Progenitor cell of endocrine pancreas (in vitro differentiated cells): ENCODE measurements around the gene NDUFA6. TPM values are rescaled to one million over a fixed set of nuclear protein-coding genes. Genes with fewer than 3 reads are reported as not detected.
A peak's percentile ranks its signal among the peaks of the same experiment; 100 is the strongest.

Source experiments
- DNase-seq: peaks from one replicate; pipeline ENCODE4 v3.0.0; 2021; ENCODE audit warnings: low spot score; ENCODE audit not compliant: unreplicated experiment
- H3K27ac Mint-ChIP-seq: 2 replicates; pipeline ENCODE4 v1.8.0; 2021; ENCODE audit warnings: mild to moderate bottlenecking, moderate library complexity, mixed read lengths
- H3K27me3 Mint-ChIP-seq: 2 replicates; pipeline ENCODE4 v1.8.0; 2021; ENCODE audit warnings: mixed read lengths
- H3K36me3 Mint-ChIP-seq: 2 replicates; pipeline ENCODE4 v1.8.0; 2022; ENCODE audit warnings: mixed read lengths; ENCODE audit not compliant: insufficient read depth
- H3K4me1 Mint-ChIP-seq: 2 replicates; pipeline ENCODE4 v1.8.0; 2021; ENCODE audit warnings: low read depth, mixed read lengths
- H3K4me3 Mint-ChIP-seq: 2 replicates; pipeline ENCODE4 v1.8.0; 2021; ENCODE audit warnings: low read depth, mild to moderate bottlenecking, moderate library complexity, mixed read lengths
- H3K9me3 Mint-ChIP-seq: 2 replicates; pipeline ENCODE4 v1.8.0; 2021; ENCODE audit warnings: low read depth, mixed read lengths
- CTCF ChIP-seq: fragments of 200-600 bp; sonication (generic); IDR thresholded peaks from one replicate; pipeline ENCODE4 v1.5.0; 2021; ENCODE audit warnings: antibody characterized with exemption, mild to moderate bottlenecking; ENCODE audit not compliant: unreplicated experiment
- total RNA-seq: library from RNA; stranded (reverse); gene quantifications from 2 replicates; pipeline ENCODE4 v1.2.1, GENCODE V29; 2021

The NDUFA6 gene
- total RNA-seq, 1 donor from 2014 or later: 73.4 TPM

DNA sequence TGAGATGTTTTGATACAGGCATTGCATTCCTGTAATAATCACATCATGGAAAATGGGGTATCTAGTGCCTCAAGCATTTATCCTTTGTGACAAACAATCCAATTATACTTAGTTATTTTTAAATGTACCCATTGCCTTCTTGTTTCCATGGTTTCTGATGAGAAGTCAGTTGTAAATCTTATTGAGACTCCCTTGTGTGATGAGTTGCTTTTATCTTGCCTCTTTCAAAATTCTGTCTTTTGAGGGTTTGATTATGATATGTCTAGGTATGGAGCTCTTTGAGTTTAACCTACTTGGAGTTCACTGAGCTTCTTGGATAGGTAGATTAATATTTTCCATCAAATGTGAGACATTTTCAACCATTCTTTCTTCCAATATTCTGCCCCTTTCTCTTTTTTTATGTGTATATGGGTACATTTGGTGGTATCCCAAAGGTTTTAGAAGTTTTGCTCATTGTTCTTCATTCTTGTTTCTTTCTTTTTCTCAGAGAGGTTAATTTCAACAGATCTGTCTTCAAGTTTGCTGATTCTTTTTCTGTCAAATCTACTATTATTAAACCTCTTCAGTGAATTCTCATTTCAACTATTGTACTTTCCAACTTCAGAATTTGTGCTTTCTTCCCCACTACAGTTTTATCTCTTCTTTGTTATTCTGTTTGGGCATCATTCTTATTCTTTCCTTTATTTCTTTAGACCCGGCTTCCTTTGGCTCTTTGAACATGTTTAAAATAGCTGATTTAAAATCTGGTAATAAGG, 33.6 kb downstream of the NDUFA6 start:
- no peak for TF ChIP-seq CTCF
- Mint-ChIP-seq H3K4me3 (no peak overlapping the region), H3K27ac (no peak overlapping the region), H3K4me1 (no peaks in the 10 kb centered on the region), H3K9me3 (peaks cover 25% of the 10 kb centered on the region), H3K27me3 (no peaks in the 10 kb centered on the region), H3K36me3 (peaks cover 20% of the 10 kb centered on the region)
- no peak for DNase-seq

- H3K27me3 Mint-ChIP-seq: no peaks in the 10 kb centered on the region
- TF ChIP-seq CTCF: no peak
- peaks cover 10% of the 10 kb centered on the region for H3K36me3 Mint-ChIP-seq
- peaks cover 19% of the 10 kb centered on the region for H3K9me3 Mint-ChIP-seq
- H3K4me1 Mint-ChIP-seq: no peaks in the 10 kb centered on the region
- DNase-seq: no peak
- H3K27ac Mint-ChIP-seq: no peak overlapping the region
- no peak overlapping the region for H3K4me3 Mint-ChIP-seq
These were observed 37.8 kb downstream of the NDUFA6 start for GRCh38 chr22:42052765-42053164.

DNA sequence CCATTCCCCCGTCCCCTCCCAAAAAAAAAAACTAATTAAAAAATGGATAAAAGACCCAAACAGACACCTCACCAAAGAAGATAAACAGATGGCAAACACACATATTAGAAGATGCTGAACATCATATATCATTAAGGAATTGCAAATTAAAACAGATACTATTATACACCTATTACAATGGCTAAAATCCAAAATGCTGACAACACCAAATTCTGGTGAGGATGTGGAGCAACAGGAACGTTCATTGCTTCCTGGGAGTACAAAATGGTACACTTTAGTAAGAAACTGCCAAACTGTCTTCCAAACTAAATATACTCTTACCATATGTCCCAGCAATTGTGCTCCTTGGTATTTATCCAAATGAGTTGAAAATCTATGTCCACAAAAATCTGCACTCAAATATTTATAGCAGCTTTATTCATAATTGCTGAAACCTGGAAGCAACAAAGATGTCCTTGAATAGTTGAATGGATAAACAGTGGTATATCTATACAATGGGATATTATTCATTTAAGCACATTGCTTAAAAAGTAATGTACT, 39.9 kb downstream of the NDUFA6 start:
- Mint-ChIP-seq H3K27me3 (no peaks in the 10 kb centered on the region), H3K4me3 (no peak overlapping the region)

DNA sequence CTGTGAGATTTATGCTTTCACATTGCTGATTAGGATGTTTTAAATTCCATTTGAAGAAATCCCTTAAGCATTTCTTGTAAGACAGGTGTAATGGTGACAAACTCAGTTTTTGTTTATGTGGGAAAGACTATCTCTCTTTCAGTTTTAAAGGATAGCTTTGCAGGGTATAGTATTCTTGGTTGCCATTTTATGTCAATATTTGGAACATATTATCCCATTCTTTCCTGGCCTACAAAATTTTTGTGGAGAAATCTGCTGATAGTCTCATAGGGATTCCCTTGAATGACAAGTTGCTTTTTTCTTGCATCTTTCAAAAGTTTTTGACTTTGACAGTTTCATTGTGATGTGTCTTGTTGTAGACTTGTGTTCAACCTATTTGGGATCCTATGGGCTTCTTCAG, 48.8 kb downstream of the NDUFA6 start:
- peaks cover 17% of the 10 kb centered on the region for H3K9me3 Mint-ChIP-seq
- DNase-seq: no peak
- no peak overlapping the region for H3K27ac Mint-ChIP-seq
- peaks cover 13% of the 10 kb centered on the region for H3K27me3 Mint-ChIP-seq
- peaks cover 1% of the 10 kb centered on the region for H3K36me3 Mint-ChIP-seq
- no peaks in the 10 kb centered on the region for H3K4me1 Mint-ChIP-seq
- TF ChIP-seq CTCF: no peak
- no peak overlapping the region for H3K4me3 Mint-ChIP-seq

More for the DNA sequence above, 39.9 kb downstream of the NDUFA6 start:
- no peak for DNase-seq
- TF ChIP-seq CTCF: no peak
- H3K27ac Mint-ChIP-seq: peak overlapping the region; percentile 47
- H3K9me3 Mint-ChIP-seq: peaks cover 1% of the 10 kb centered on the region
- no peaks in the 10 kb centered on the region for H3K4me1 Mint-ChIP-seq
- no peaks in the 10 kb centered on the region for H3K36me3 Mint-ChIP-seq

GRCh38 chr22:42039271-42039670, 51.3 kb downstream of the NDUFA6 start:
- peaks cover 21% of the 10 kb centered on the region for H3K9me3 Mint-ChIP-seq
- H3K4me1 Mint-ChIP-seq: no peaks in the 10 kb centered on the region
- peaks cover 1% of the 10 kb centered on the region for H3K36me3 Mint-ChIP-seq
- H3K4me3 Mint-ChIP-seq: no peak overlapping the region
- no peak for TF ChIP-seq CTCF
- no peak overlapping the region for H3K27ac Mint-ChIP-seq
- no peak for DNase-seq
- H3K27me3 Mint-ChIP-seq: peaks cover 17% of the 10 kb centered on the region

Other genes starting within 250 kb of the NDUFA6 start
- not detected in 2 replicates for gene SHISA8, start 175.7 kb downstream of the NDUFA6 start, total RNA-seq
- gene TNFRSF13C, start 164.0 kb downstream of the NDUFA6 start, total RNA-seq: 1.3 and 1.6 TPM in 2 replicates
- 16.4 and 16.9 TPM in 2 replicates for gene CENPM, start 143.6 kb downstream of the NDUFA6 start, total RNA-seq
- 24.4 and 25.1 TPM in 2 replicates for gene SEPTIN3, start 121.3 kb downstream of the NDUFA6 start, total RNA-seq
- gene WBP2NL, start 92.0 kb downstream of the NDUFA6 start, total RNA-seq: not detected in 2 replicates
- 16.9 and 17.2 TPM in 2 replicates for gene NAGA, start 20.0 kb downstream of the NDUFA6 start, total RNA-seq
- 5.2 and 6.1 TPM in 2 replicates for gene PHETA2, start 16.5 kb downstream of the NDUFA6 start, total RNA-seq
- gene SMDT1, start 11.1 kb downstream of the NDUFA6 start, total RNA-seq: 71.7 and 78.8 TPM in 2 replicates
- 8.0 and 10.3 TPM in 2 replicates for gene CYP2D6, start 40.0 kb upstream of the NDUFA6 start, total RNA-seq
- 66.1 and 68.5 TPM in 2 replicates for gene TCF20, start 179.9 kb upstream of the NDUFA6 start, total RNA-seq